GM12878 (cell line): ENCODE results near the gene ANKRD6.

Source experiments
- EP300 ChIP-seq, 2 experiments: fragments of 150-350 bp in 1 of 2; IDR thresholded peaks; 2 replicates each; pipeline ENCODE4 v1.6.1; 2011 to 2012; ENCODE audit warnings: low read depth in 2 of 2, low read length in 2 of 2, borderline replicate concordance in 1 of 2, improper control_type of control experiment in 1 of 2, inconsistent platforms in 1 of 2; ENCODE audit not compliant: control insufficient read depth in 1 of 2
- EZH2 ChIP-seq: IDR thresholded peaks from 2 replicates; pipeline ENCODE4 v1.6.1; 2012; ENCODE audit warnings: low read depth, mild to moderate bottlenecking, control low read depth, inconsistent platforms, low read length, borderline replicate concordance; ENCODE audit not compliant: control insufficient read depth
- GABPA ChIP-seq: IDR thresholded peaks from 2 replicates; pipeline ENCODE4 v1.6.1; 2014; ENCODE audit warnings: antibody characterized with exemption, low read depth, mild to moderate bottlenecking, inconsistent platforms
- MXI1 ChIP-seq: fragments of 150-350 bp; IDR thresholded peaks from 2 replicates; pipeline ENCODE4 v1.6.1; 2011; ENCODE audit warnings: low read depth, mild to moderate bottlenecking, inconsistent platforms, low read length, improper control_type of control experiment
- NFIC ChIP-seq: IDR thresholded peaks from 2 replicates; pipeline ENCODE4 v1.6.1; 2012; ENCODE audit warnings: low read depth, mild to moderate bottlenecking, inconsistent platforms, low read length, moderate library complexity
- POLR2A ChIP-seq: IDR thresholded peaks from 2 replicates; pipeline ENCODE4 v1.6.1; 2011; ENCODE audit warnings: low read depth, mild to moderate bottlenecking, low read length
- POLR2AphosphoS5 ChIP-seq: IDR thresholded peaks from 2 replicates; pipeline ENCODE4 v1.6.1; 2011; ENCODE audit warnings: mild to moderate bottlenecking, low read length, inconsistent platforms
- SMC3 ChIP-seq: IDR thresholded peaks from 2 replicates; pipeline ENCODE4 v1.6.1; 2011; ENCODE audit warnings: low read length, improper control_type of control experiment, borderline replicate concordance
- SP1 ChIP-seq: IDR thresholded peaks from one replicate; pipeline ENCODE4 v1.6.1; 2011; ENCODE audit warnings: low read depth, low read length
- SUZ12 ChIP-seq: fragments of 200-600 bp; sonication (generic); IDR thresholded peaks from one replicate; pipeline ENCODE4 v1.6.1; 2018; ENCODE audit warnings: antibody characterized with exemption, mild to moderate bottlenecking; ENCODE audit not compliant: unreplicated experiment
- YY1 ChIP-seq: IDR thresholded peaks from 2 replicates; pipeline ENCODE4 v1.6.1; 2011; ENCODE audit warnings: low read depth, mild to moderate bottlenecking, low read length
- ZNF274 ChIP-seq: IDR thresholded peaks from one replicate; pipeline ENCODE4 v1.8.0; 2011; ENCODE audit not compliant: insufficient read length, insufficient read depth
- TF ChIP-seq, protein P1 (sequence below), 3 experiments: IDR thresholded peaks in 2 of 3; conservative IDR thresholded peaks in 1 of 3; 2 replicates each; pipeline ENCODE4 v1.5.1; 2011; ENCODE audit warnings: low read depth in 3 of 3, low read length in 3 of 3, mild to moderate bottlenecking in 3 of 3, control low read depth in 2 of 3, moderate library complexity in 2 of 3, inconsistent platforms in 1 of 3, mixed read lengths in 1 of 3; ENCODE audit not compliant: control insufficient read depth in 2 of 3, insufficient read depth in 1 of 3; ENCODE audit errors: extremely low read depth in 1 of 3
- TF ChIP-seq, protein P2 (sequence below): fragments of 450-650 bp; IDR thresholded peaks from 2 replicates; pipeline ENCODE4 v1.6.1; 2014; ENCODE audit warnings: mild to moderate bottlenecking

DNA sequence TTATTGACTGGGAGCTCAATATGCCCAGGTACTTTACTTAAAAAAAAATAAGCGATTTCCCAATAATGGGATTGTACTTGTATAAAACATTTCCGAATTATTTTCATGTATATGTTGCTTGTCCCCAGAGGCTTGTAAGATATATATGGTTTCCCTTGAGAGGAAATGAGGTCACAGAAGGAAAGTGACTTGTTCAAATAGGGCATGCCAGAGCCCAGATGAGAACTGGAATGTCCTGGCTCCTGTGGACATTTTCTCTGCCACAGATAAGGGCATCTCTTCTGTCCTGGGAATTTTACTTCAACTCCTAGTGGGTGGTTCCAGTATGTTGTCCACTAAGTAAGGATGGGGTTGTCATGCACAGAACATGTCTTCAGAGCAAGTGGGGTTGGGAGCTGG is 142.6 kb downstream of the ANKRD6 start:
- no peak for TF ChIP-seq ZNF274
- TF ChIP-seq EP300 (IDR thresholded peaks at IDR 0.05; ENCODE audit: borderline replicate concordance in 1 of 2, control insufficient read depth in 1 of 2, low read depth in 2 of 2, low read length in 2 of 2), result no peak
- no peak for TF ChIP-seq SMC3
- TF ChIP-seq NFIC, result no peak
- TF ChIP-seq POLR2A, result no peak
- no peak for TF ChIP-seq YY1
- TF ChIP-seq EZH2, result no peak
- no peak for TF ChIP-seq MXI1
- no peak for TF ChIP-seq POLR2AphosphoS5
- no peak for TF ChIP-seq SP1
- TF ChIP-seq, protein P1, sequence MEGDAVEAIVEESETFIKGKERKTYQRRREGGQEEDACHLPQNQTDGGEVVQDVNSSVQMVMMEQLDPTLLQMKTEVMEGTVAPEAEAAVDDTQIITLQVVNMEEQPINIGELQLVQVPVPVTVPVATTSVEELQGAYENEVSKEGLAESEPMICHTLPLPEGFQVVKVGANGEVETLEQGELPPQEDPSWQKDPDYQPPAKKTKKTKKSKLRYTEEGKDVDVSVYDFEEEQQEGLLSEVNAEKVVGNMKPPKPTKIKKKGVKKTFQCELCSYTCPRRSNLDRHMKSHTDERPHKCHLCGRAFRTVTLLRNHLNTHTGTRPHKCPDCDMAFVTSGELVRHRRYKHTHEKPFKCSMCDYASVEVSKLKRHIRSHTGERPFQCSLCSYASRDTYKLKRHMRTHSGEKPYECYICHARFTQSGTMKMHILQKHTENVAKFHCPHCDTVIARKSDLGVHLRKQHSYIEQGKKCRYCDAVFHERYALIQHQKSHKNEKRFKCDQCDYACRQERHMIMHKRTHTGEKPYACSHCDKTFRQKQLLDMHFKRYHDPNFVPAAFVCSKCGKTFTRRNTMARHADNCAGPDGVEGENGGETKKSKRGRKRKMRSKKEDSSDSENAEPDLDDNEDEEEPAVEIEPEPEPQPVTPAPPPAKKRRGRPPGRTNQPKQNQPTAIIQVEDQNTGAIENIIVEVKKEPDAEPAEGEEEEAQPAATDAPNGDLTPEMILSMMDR (IDR thresholded peaks at IDR 0.05 in 2 of 3, conservative IDR thresholded peaks at IDR 0.05 in 1 of 3; ENCODE audit: control insufficient read depth in 2 of 3, extremely low read depth in 1 of 3, insufficient read depth in 1 of 3, low read depth in 3 of 3, low read length in 3 of 3), result no peak
- no peak for TF ChIP-seq SUZ12
- TF ChIP-seq, protein P2, sequence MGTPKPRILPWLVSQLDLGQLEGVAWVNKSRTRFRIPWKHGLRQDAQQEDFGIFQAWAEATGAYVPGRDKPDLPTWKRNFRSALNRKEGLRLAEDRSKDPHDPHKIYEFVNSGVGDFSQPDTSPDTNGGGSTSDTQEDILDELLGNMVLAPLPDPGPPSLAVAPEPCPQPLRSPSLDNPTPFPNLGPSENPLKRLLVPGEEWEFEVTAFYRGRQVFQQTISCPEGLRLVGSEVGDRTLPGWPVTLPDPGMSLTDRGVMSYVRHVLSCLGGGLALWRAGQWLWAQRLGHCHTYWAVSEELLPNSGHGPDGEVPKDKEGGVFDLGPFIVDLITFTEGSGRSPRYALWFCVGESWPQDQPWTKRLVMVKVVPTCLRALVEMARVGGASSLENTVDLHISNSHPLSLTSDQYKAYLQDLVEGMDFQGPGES, result no peak
- no peak for TF ChIP-seq GABPA
